ENCODE results near the gene HPCAL1. TPM values are rescaled to one million over a fixed set of nuclear protein-coding genes. Genes with fewer than 3 reads are reported as not detected.

The HPCAL1 gene
- polyA plus RNA-seq, 1 donor from 2014 or later, result 63.4 TPM

- Histone ChIP-seq H3K27ac (ENCODE audit: low read length) (no peak overlapping the region), H3K27me3 (ENCODE audit: insufficient read depth, low read depth, low read length) (no peaks in the 10 kb centered on the region)
- TF ChIP-seq TAF1 (IDR thresholded peaks at IDR 0.05; ENCODE audit: low read depth) (no peak), RAD21 (conservative IDR thresholded peaks at IDR 0.05) (no peak), EZH2 (IDR thresholded peaks at IDR 0.05; ENCODE audit: borderline replicate concordance, insufficient read depth, low read length, poor library complexity, severe bottlenecking) (no peak), MXI1 (conservative IDR thresholded peaks at IDR 0.05; ENCODE audit: poor library complexity, severe bottlenecking) (no peak), POLR2AphosphoS5 (IDR thresholded peaks at IDR 0.05) (no peak), SMC3 (conservative IDR thresholded peaks at IDR 0.05; ENCODE audit: poor library complexity) (no peak), EP300 (conservative IDR thresholded peaks at IDR 0.05; ENCODE audit: poor library complexity, severe bottlenecking) (no peak)
- TF ChIP-seq, protein P1, sequence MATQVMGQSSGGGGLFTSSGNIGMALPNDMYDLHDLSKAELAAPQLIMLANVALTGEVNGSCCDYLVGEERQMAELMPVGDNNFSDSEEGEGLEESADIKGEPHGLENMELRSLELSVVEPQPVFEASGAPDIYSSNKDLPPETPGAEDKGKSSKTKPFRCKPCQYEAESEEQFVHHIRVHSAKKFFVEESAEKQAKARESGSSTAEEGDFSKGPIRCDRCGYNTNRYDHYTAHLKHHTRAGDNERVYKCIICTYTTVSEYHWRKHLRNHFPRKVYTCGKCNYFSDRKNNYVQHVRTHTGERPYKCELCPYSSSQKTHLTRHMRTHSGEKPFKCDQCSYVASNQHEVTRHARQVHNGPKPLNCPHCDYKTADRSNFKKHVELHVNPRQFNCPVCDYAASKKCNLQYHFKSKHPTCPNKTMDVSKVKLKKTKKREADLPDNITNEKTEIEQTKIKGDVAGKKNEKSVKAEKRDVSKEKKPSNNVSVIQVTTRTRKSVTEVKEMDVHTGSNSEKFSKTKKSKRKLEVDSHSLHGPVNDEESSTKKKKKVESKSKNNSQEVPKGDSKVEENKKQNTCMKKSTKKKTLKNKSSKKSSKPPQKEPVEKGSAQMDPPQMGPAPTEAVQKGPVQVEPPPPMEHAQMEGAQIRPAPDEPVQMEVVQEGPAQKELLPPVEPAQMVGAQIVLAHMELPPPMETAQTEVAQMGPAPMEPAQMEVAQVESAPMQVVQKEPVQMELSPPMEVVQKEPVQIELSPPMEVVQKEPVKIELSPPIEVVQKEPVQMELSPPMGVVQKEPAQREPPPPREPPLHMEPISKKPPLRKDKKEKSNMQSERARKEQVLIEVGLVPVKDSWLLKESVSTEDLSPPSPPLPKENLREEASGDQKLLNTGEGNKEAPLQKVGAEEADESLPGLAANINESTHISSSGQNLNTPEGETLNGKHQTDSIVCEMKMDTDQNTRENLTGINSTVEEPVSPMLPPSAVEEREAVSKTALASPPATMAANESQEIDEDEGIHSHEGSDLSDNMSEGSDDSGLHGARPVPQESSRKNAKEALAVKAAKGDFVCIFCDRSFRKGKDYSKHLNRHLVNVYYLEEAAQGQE (IDR thresholded peaks at IDR 0.05; ENCODE audit: borderline replicate concordance), result no peak
- TF ChIP-seq, protein P2, sequence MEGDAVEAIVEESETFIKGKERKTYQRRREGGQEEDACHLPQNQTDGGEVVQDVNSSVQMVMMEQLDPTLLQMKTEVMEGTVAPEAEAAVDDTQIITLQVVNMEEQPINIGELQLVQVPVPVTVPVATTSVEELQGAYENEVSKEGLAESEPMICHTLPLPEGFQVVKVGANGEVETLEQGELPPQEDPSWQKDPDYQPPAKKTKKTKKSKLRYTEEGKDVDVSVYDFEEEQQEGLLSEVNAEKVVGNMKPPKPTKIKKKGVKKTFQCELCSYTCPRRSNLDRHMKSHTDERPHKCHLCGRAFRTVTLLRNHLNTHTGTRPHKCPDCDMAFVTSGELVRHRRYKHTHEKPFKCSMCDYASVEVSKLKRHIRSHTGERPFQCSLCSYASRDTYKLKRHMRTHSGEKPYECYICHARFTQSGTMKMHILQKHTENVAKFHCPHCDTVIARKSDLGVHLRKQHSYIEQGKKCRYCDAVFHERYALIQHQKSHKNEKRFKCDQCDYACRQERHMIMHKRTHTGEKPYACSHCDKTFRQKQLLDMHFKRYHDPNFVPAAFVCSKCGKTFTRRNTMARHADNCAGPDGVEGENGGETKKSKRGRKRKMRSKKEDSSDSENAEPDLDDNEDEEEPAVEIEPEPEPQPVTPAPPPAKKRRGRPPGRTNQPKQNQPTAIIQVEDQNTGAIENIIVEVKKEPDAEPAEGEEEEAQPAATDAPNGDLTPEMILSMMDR (IDR thresholded peaks at IDR 0.05; ENCODE audit: poor library complexity, severe bottlenecking), result no peak
These were observed 19.3 kb upstream of the HPCAL1 start for GRCh38 chr2:10283106-10284062.

GRCh38 chr2:10284108-10284870 is 18.4 kb upstream of the HPCAL1 start:
- no peaks in the 10 kb centered on the region for H3K9me3 ChIP-seq (ENCODE audit: low read length)
- H3K9ac ChIP-seq (ENCODE audit: low read length), result no peak overlapping the region
- H4K20me1 ChIP-seq (ENCODE audit: insufficient read depth), result no peaks in the 10 kb centered on the region
- no peak overlapping the region for H2AFZ ChIP-seq (ENCODE audit: low read depth, low read length)
- no peak overlapping the region for H3K27ac ChIP-seq (ENCODE audit: low read length)
- no peaks in the 10 kb centered on the region for H3F3A ChIP-seq (ENCODE audit: insufficient read depth, low read length, poor library complexity, severe bottlenecking)
- no peak overlapping the region for H3K4me2 ChIP-seq (ENCODE audit: low read length)
- no peak overlapping the region for H3K4me3 ChIP-seq (ENCODE audit: low read length)
- no peaks in the 10 kb centered on the region for H3K27me3 ChIP-seq (ENCODE audit: insufficient read depth, low read depth, low read length)
- H3K9me2 ChIP-seq (ENCODE audit: insufficient read depth, low read length), result no peaks in the 10 kb centered on the region
- no peaks in the 10 kb centered on the region for H3K36me3 ChIP-seq (ENCODE audit: insufficient read depth, low read length)
- no peaks in the 10 kb centered on the region for H3K79me2 ChIP-seq (replicated peaks; ENCODE audit: insufficient read depth, low read length)
- TF ChIP-seq TAF1 (IDR thresholded peaks at IDR 0.05; ENCODE audit: low read depth), result no peak
- TF ChIP-seq, protein P1 (IDR thresholded peaks at IDR 0.05; ENCODE audit: borderline replicate concordance), result no peak
- no peak for TF ChIP-seq SMC3 (conservative IDR thresholded peaks at IDR 0.05; ENCODE audit: poor library complexity)
- TF ChIP-seq MXI1 (conservative IDR thresholded peaks at IDR 0.05; ENCODE audit: poor library complexity, severe bottlenecking), result no peak
- TF ChIP-seq RAD21 (conservative IDR thresholded peaks at IDR 0.05), result no peak
- TF ChIP-seq EZH2 (IDR thresholded peaks at IDR 0.05; ENCODE audit: borderline replicate concordance, insufficient read depth, low read length, poor library complexity, severe bottlenecking), result no peak
- no peak for TF ChIP-seq POLR2AphosphoS5 (IDR thresholded peaks at IDR 0.05)
- TF ChIP-seq, protein P2 (IDR thresholded peaks at IDR 0.05; ENCODE audit: poor library complexity, severe bottlenecking), result no peak
- no peak for TF ChIP-seq EP300 (conservative IDR thresholded peaks at IDR 0.05; ENCODE audit: poor library complexity, severe bottlenecking)

More at GRCh38 chr2:10283106-10284062, 19.3 kb upstream of the HPCAL1 start:
- Histone ChIP-seq H3K36me3 (ENCODE audit: insufficient read depth, low read length) (no peaks in the 10 kb centered on the region), H3K9ac (ENCODE audit: low read length) (no peak overlapping the region), H4K20me1 (ENCODE audit: insufficient read depth) (no peaks in the 10 kb centered on the region), H3K9me3 (ENCODE audit: low read length) (no peaks in the 10 kb centered on the region), H3K79me2 (replicated peaks; ENCODE audit: insufficient read depth, low read length) (no peaks in the 10 kb centered on the region), H3K4me2 (ENCODE audit: low read length) (no peak overlapping the region), H3K9me2 (ENCODE audit: insufficient read depth, low read length) (no peaks in the 10 kb centered on the region), H3K4me3 (ENCODE audit: low read length) (no peak overlapping the region), H2AFZ (ENCODE audit: low read depth, low read length) (no peak overlapping the region), H3F3A (ENCODE audit: insufficient read depth, low read length, poor library complexity, severe bottlenecking) (no peaks in the 10 kb centered on the region)
